Measurements from ENCODE around the gene TBC1D20.
A peak's percentile ranks its signal among the peaks of the same experiment; 100 is the strongest.

TBC1D20 gene

DNA sequence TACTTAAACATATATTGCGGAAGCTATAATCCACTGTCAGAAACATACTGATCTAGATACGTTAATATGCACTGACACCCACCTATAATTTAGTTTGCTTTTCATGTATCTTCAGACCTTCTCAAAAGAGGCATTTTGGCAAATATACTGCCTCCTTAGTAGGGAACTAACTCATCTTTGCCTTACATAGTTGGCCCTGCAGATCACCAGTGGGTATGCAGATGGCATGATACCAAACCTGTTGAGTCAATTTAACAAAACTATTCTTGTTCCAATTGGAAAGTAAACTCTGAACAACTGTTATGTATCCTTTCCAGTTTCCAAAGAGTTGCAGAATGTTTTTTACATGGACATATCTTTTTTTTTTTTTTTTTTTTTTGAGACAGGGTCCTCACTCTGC lies 35.6 kb upstream of the TBC1D20 start:
- TF ChIP-seq, protein P1, sequence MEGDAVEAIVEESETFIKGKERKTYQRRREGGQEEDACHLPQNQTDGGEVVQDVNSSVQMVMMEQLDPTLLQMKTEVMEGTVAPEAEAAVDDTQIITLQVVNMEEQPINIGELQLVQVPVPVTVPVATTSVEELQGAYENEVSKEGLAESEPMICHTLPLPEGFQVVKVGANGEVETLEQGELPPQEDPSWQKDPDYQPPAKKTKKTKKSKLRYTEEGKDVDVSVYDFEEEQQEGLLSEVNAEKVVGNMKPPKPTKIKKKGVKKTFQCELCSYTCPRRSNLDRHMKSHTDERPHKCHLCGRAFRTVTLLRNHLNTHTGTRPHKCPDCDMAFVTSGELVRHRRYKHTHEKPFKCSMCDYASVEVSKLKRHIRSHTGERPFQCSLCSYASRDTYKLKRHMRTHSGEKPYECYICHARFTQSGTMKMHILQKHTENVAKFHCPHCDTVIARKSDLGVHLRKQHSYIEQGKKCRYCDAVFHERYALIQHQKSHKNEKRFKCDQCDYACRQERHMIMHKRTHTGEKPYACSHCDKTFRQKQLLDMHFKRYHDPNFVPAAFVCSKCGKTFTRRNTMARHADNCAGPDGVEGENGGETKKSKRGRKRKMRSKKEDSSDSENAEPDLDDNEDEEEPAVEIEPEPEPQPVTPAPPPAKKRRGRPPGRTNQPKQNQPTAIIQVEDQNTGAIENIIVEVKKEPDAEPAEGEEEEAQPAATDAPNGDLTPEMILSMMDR (IDR thresholded peaks at IDR 0.05; ENCODE audit: low read depth, low read length) = no peak
- DNase-seq (ENCODE audit: low read depth in 2 of 2) = no peak
- no peak overlapping the region for H3K4me3 ChIP-seq (replicated peaks in 1 of 2; ENCODE audit: low read depth in 2 of 2, low read length in 2 of 2)

DNA sequence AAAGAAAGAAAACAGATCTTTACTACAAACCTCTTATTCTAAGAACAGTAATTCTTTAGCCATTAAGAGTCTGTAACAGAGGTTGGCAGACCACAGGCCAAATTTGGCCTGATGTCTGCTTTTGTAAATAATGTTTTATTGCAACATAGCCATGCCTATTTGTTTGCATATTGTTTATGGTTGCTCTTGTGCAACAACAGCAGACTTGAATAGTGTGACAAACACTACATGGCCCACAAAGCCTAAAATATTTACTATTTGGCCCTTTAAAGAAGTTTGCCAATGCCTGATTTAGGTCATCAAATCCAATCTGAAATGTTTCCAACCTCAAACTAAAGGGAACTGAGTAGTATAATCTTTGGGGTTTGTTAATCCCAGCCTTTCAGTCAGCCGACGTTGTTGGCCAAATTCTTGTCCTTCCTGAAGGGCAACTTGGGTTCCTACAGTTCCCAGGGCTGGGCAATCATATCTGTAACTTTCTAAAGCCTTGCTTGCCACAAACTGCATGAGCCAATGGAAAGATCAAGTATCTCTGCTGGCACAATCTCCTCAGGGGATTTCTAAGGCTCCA lies 33.9 kb upstream of the TBC1D20 start:
- TF ChIP-seq, protein P1 (IDR thresholded peaks at IDR 0.05; ENCODE audit: low read depth, low read length) = no peak
- DNase-seq (ENCODE audit: low read depth in 2 of 2) = peak; percentile 58 to 63

DNA sequence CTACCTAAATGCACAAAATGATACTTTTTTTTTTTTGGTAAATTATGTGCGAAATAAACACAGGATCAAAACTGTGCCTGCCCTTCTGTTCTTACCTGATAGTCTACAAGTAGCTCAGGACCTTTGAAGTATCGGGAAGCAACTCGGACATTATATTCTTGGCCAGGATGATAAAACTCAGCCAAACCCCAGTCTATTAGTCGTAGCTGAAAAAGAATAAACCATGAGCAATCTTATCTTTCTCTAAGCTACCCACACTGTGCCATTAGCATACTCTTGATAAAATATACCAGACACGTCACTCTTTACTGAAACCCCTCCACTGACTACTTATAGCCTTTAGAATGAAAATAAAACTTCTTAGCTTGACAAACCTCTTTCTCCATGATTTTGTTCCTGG lies 29.8 kb upstream of the TBC1D20 start:
- TF ChIP-seq, protein P1 (IDR thresholded peaks at IDR 0.05; ENCODE audit: low read depth, low read length) = no peak
- no peak for DNase-seq (ENCODE audit: low read depth in 2 of 2)
- H3K4me3 ChIP-seq (replicated peaks in 1 of 2; ENCODE audit: low read depth in 2 of 2, low read length in 2 of 2) = no peak overlapping the region

More for the DNA sequence above, 33.9 kb upstream of the TBC1D20 start:
- H3K4me3 ChIP-seq (replicated peaks in 1 of 2; ENCODE audit: low read depth in 2 of 2, low read length in 2 of 2) = no peak overlapping the region

DNA sequence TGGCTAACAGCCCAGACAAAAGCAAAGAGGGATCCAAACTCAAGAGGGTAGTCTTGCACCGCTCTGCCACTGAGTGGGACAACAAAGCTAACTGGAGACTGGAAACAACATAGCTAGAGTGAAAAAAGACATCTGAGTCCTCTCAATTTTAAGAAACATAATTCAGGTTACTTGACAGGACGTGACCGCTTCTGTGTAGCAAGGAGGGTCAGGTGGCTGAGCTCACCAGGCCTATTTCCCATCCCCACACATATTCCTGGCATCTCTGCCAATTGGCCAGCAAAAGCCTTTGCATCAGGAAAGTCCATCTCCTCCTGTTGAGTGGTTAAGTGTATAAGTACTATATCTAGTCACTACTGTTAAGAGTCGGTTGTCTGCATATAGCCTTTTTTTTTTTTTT lies 25.3 kb upstream of the TBC1D20 start:
- DNase-seq (ENCODE audit: low read depth in 2 of 2) = no peak
- H3K4me3 ChIP-seq (replicated peaks in 1 of 2; ENCODE audit: low read depth in 2 of 2, low read length in 2 of 2) = no peak overlapping the region
- TF ChIP-seq, protein P1 (IDR thresholded peaks at IDR 0.05; ENCODE audit: low read depth, low read length) = no peak

DNA sequence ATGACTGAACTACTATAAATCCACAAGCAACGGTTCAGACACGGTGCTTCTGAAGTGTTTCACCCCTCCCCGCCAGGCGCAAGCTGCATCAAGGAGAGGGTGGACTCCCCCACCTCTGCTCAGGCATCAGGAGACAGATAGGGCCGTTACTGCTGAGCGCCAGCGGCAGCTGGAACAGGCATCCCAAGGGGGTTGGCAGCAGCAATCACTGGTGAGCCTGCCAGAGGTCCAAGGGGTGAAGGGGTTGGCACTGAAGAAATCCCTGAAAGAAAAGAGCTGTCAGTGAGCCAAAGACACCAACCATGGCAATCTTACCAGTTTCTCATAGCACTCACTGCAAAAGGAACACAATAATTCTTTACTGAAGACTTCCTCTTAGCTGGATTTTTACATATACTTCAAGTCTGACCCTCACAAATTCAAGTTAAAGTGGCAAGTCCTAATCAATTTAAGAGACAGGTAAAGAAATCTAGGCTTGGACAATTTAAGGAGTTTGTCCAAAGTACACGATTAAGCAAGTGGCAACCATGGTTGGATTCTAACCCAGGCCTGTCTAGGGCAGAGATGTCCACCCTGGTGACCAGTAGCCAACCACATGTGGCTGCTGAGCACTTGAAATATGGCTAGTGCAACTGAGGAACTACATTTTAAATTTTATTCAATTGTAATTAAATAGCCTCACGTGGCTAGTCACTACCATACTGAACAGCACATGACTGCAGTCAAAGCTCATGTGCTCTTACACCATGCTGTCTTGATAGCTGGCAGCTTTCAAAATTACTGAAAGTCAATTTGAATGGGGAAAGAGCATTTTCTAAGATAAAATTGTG lies 21.7 kb upstream of the TBC1D20 start:
- peak in 1 of 2 donors; percentile 17 for DNase-seq (ENCODE audit: low read depth in 2 of 2)
- no peak overlapping the region for H3K4me3 ChIP-seq (replicated peaks in 1 of 2; ENCODE audit: low read depth in 2 of 2, low read length in 2 of 2)

DNA sequence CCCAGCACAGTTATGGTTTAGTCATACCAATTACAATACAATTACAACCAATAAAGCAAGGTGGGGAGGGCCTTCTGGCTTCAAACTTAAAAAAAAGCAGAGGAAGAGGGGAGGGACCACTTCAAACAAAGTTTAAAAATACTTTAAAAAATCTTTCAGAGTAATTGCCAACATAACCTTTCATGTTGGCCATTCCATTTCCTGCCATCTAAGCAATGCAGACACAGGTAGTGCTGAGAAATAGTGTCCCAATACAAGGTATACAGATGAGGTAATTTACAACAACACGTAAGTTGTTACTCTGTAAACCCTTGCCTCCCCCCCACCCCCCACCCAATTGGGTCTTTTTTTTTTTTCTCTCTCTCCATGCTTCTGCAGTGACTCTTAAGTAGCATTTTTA lies 18.8 kb upstream of the TBC1D20 start:
- DNase-seq (ENCODE audit: low read depth in 2 of 2) = no peak

More for the DNA sequence above, 21.7 kb upstream of the TBC1D20 start:
- TF ChIP-seq, protein P1 (IDR thresholded peaks at IDR 0.05; ENCODE audit: low read depth, low read length) = no peak

More for the DNA sequence above, 18.8 kb upstream of the TBC1D20 start:
- TF ChIP-seq, protein P1 (IDR thresholded peaks at IDR 0.05; ENCODE audit: low read depth, low read length) = no peak
- no peak overlapping the region for H3K4me3 ChIP-seq (replicated peaks in 1 of 2; ENCODE audit: low read depth in 2 of 2, low read length in 2 of 2)
